Upper lobe of left lung (tissue), 4 donors: Measurements from ENCODE around the gene ACKR2.

Experiments
- EP300 ChIP-seq, 4 donors: sonication (generic); formaldehyde crosslinking; IDR thresholded peaks; one replicate each; pipeline ENCODE4 v1.5.1; 2017; ENCODE audit warnings: antibody characterized with exemption in 4 of 4, control low read depth in 2 of 4
- TF ChIP-seq, protein P1 (sequence below), 6 experiments: fragments of 450-650 bp in 4 of 6; fragments of 200-600 bp in 2 of 6; sonication (generic) in 2 of 6; IDR thresholded peaks; one replicate each; pipeline ENCODE4 v1.5.1; 2016 to 2019; ENCODE audit warnings: antibody characterized with exemption in 6 of 6

- TF ChIP-seq, protein P1, sequence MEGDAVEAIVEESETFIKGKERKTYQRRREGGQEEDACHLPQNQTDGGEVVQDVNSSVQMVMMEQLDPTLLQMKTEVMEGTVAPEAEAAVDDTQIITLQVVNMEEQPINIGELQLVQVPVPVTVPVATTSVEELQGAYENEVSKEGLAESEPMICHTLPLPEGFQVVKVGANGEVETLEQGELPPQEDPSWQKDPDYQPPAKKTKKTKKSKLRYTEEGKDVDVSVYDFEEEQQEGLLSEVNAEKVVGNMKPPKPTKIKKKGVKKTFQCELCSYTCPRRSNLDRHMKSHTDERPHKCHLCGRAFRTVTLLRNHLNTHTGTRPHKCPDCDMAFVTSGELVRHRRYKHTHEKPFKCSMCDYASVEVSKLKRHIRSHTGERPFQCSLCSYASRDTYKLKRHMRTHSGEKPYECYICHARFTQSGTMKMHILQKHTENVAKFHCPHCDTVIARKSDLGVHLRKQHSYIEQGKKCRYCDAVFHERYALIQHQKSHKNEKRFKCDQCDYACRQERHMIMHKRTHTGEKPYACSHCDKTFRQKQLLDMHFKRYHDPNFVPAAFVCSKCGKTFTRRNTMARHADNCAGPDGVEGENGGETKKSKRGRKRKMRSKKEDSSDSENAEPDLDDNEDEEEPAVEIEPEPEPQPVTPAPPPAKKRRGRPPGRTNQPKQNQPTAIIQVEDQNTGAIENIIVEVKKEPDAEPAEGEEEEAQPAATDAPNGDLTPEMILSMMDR (IDR thresholded peaks at IDR 0.05): no peak
- no peak for TF ChIP-seq EP300 (IDR thresholded peaks at IDR 0.05)
Observed at GRCh38 chr3:42827023-42827422, 17.8 kb downstream of the ACKR2 start.
